H1 (cell line): ENCODE measurements around the gene RABL6. TPM values are rescaled to one million over a fixed set of nuclear protein-coding genes. Genes with fewer than 3 reads are reported as not detected.

Experiments
- CHD7 ChIP-seq: fragments of 300-600 bp; sonication (generic); IDR thresholded peaks from 2 replicates; pipeline ENCODE4 v1.7.1; 2012; ENCODE audit warnings: low read length, moderate library complexity, mild to moderate bottlenecking, inconsistent platforms; ENCODE audit not compliant: insufficient replicate concordance
- POLR2AphosphoS5 ChIP-seq: IDR thresholded peaks from 2 replicates; pipeline ENCODE4 v1.6.1; 2011; ENCODE audit warnings: low read depth, low read length
- polyA plus RNA-seq, 7 experiments: library from polyadenylated mRNA; depleted of rRNA in 3 of 7; stranded (reverse) in 5 of 7; unstranded in 2 of 7; fragments of >200 nt in 5 of 7; fragments of 200-250 nt in 2 of 7; gene quantifications; 1 replicate in 5 of 7; 2 replicates in 1 of 7; 4 replicates in 1 of 7; pipeline versions ENCODE4 v1.2.1 to v1.2.3, GENCODE V29; 2011 to 2013; ENCODE audit warnings: missing spikeins in 2 of 7, mixed read lengths in 2 of 7
- total RNA-seq: library from RNA; stranded (reverse); fragmentation: NEBNext Ultra II Directional; extraction: Animal tissue kit (Norgen Biotek cat#: 25700); gene quantifications from 2 replicates; pipeline ENCODE4 v1.2.1, GENCODE V29; 2021

RABL6 gene
- total and polyA plus RNA-seq, 2 of the 8 experiments (the other 6 are each of a cell fraction or from before 2014, with no cell fraction given): 70.1 to 130 TPM

GRCh38 chr9:136881691-136882108 lies 74.0 kb downstream of the RABL6 start (continued):
- TF ChIP-seq CHD7 (no peak), POLR2AphosphoS5 (no peak)
